HG02870 (cell line): ENCODE data around the gene OR2A12.
"Not testable (repeated sequence)": the region's sequence is repeated elsewhere in the genome, so short reads cannot be mapped to it uniquely, and the experiment has no call there.

ENCODE experiments used
- ATAC-seq: cut with Tn5 transposase; IDR thresholded peaks from one replicate; pipeline ENCODE4 v1.9.1; 2021; ENCODE audit warnings: mild to moderate bottlenecking, moderate library complexity; ENCODE audit not compliant: unreplicated experiment

OR2A12 gene, protein sequence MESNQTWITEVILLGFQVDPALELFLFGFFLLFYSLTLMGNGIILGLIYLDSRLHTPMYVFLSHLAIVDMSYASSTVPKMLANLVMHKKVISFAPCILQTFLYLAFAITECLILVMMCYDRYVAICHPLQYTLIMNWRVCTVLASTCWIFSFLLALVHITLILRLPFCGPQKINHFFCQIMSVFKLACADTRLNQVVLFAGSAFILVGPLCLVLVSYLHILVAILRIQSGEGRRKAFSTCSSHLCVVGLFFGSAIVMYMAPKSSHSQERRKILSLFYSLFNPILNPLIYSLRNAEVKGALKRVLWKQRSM

GRCh38 chr7:144085978-144086377, at the start of gene OR2A12:
OR2A12 (plus strand) TSS chr7:144086278; CDS start chr7:144095108, 8,830 bp downstream.
- ATAC-seq = no peak

DNA sequence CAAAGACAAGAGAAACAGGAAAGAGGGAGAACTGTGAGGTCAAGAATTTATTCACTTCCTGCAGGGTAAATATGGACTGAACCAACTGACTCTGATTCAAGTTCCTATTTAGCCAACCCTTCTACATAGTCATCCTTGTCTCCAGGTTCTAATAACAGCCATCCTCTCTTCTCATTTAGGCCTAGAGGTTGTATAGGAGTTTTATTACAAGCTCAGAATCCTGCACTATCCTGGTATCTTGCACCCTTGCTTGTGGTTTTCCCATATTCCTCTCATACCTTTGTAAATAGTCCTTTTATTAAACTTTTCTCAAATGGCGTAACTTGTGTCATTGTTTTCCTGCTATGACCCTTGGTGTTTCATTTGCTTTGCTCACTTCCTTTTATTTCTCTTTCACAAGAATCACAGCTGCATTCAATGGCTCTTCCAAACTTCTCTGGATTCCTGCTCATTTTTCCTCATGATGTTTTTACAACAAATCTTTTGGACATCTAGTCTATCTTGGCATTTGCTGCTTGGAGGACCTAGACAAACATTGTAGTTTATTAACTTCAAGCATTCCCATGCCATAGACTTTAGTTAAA, 49.7 kb upstream of the OR2A12 start:
- no peak for ATAC-seq

DNA sequence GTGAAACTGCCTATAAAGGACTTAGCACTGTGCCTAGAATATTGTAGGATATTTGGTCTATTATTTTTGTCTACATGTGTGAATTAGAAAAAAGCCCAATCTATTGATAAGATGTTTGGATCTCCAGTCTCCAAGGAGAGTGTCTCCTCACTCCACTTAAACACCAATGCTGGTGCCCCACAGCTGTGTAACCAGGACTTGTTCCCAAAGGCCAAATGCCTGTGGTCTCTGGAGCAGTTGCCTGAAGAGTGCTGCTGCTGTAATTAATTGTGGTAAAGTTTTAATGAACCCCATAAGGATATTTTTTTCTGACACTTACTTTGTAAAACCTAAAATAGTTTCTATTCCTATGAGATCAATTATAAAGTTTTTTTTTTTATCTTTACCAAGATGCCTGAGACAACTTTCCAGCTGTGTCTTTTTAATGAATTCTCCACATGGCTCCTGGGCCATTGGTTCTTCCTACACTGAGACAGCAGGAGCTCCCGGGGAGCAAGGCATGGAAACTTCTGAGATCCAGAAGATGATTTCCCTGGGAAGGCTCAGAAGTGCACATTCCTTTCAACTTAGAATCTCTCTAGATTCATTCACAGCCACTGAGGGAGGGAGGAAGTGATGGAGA, 48.6 kb upstream of the OR2A12 start:
- ATAC-seq = no peak

DNA sequence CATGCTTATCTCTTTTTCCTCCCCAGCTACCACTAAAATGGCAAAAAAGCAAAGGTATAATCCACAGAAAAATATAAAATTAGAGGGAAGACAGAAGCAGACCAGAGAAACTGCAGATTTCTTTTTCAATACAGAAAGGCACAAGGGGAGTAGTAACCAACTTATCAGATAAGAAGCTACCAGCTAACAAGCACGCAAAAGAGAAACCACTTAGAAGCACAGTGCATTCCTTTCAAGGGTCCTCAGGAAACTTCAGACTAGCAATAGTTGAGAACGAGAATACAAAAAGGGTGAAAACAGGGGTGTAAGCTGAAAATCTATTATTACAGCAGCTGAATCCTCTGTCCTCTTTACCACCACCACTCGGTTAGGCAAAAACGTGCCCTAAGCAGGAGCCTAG, 47.2 kb upstream of the OR2A12 start:
- ATAC-seq = no peak

DNA sequence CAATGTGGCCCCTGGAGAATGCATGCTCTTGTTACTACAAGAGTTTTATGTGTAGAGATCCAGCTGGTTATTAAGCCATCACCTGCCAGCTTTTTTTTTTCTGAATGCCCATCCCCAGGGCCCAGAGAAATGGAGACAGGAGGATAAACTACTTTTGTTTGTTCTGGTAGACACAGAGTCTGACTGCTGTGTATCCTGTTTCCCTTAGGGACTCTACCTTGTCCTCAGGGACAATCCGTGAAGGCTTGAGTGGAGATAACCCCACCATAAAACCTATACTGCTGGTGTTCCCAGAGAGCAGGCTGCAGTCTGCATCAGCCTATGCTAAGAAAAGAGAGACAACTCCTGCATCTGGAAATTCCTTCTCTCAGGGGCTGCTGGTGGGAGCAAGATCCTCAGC, 37.4 kb upstream of the OR2A12 start, which contains the start of gene OR2A5:
TSS of gene OR2A5 (plus strand) at position 301 of the 400 bp plus-strand sequence. CDS start 1,454 bp downstream, outside the sequence.
- no peak for ATAC-seq

DNA sequence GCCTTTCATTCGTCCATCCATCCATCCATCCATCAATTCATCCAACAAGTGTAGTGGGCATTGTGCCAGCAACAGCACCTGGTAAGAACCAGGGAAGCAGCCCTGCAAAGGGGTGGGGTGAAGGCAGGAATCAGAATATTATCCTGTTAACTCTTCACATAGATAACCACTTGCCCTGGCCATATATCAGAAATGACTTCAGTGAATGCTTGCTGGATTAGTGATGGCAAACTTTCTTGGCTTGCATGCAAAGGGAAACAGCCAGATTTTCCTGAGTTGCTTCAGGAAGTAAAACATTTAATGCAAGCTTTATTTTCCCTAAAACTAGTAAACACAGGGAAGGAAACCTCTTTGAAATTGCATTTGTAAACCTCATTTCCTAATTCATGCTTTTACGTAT, 36.6 kb upstream of the OR2A12 start:
- ATAC-seq = no peak

DNA sequence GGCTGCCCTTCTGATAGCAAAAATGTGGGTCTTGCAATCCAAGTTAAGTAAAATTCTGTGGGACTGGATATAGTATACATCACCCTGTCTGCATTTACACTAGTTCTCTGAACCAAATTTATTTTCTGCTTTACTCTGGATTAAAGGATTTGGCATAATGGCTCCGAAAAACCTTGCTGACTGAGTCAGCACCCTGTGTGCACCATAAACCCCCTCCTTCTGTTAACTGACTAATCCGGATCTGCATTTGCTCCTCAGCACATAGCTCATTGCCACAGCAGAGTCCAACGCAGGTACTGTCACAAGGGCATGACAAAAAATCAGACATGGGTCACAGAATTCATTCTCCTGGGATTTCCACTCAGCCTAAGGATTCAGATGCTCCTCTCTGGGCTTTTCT, 36.0 kb upstream of the OR2A12 start:
- ATAC-seq = no peak

- not testable (repeated sequence) for ATAC-seq
Measured at GRCh38 chr7:144050884-144051283, 35.2 kb upstream of the OR2A12 start.

- ATAC-seq = no peak
Measured at GRCh38 chr7:144057954-144058353, 28.1 kb upstream of the OR2A12 start.

GRCh38 chr7:144063710-144064109, 22.4 kb upstream of the OR2A12 start:
- no peak for ATAC-seq

- no peak for ATAC-seq
Measured at GRCh38 chr7:144069511-144069910, 16.6 kb upstream of the OR2A12 start, which contains the start of gene OR2A25. OR2A25 (plus strand) TSS chr7:144069811; CDS start chr7:144074220, 4,409 bp downstream.

DNA sequence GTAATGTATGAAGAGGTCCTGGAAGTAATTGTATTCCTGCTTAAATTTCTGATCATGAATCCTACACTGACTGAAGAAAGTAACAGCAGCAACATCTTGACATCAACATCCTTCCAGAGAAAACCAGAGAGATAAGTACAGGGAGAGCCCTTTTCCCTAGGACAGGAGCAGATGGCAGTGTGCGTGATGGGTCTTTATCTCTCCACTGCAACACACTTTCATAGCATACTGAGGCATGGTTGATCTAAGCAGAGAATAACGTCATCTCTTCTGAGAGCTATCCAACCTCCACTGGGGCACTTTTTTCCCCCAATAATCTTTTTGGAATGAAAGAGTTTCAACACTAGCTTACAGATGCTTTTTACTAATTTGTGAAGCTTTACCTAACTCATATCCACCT, 16.1 kb upstream of the OR2A12 start:
- ATAC-seq = no peak

DNA sequence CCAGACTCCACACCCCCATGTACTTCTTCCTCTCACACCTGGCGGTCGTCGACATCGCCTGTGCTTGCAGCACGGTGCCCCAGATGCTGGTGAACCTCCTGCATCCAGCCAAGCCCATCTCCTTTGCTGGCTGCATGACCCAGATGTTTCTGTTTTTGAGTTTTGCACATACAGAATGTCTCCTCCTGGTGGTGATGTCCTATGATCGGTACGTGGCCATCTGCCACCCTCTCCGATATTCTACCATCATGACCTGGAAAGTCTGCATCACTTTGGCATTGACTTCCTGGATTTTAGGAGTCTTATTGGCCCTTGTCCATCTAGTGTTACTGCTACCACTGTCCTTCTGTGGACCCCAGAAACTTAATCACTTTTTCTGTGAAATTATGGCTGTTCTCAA, 11.7 kb upstream of the OR2A12 start:
- no peak for ATAC-seq

- ATAC-seq = no peak
Measured at GRCh38 chr7:144086730-144087129, 652 bp downstream of the OR2A12 start.

- no peak for ATAC-seq
Measured at GRCh38 chr7:144087230-144087629, 1.2 kb downstream of the OR2A12 start.

DNA sequence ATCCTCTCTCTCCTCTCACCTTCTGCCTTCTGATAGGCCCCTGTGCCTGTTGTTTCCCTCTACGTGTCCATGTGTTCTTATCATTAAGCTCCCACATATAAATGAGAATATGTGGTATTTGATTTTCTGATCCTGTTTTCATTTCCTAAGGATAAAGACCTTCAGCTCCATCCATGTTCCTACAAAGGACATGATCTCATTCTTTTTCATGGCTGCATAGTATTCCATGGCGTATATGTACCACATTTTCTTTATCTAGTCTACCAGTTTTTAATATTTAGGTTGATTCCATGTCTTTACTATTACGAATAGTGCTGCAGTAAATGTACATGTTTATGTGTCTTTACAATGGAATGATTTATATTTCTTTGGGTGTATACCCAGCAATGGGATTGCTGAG, 4.6 kb downstream of the OR2A12 start:
- no peak for ATAC-seq

- ATAC-seq = no peak
Measured at GRCh38 chr7:144098776-144099175, 12.7 kb downstream of the OR2A12 start.

GRCh38 chr7:144100607-144101006, 14.5 kb downstream of the OR2A12 start:
- no peak for ATAC-seq

DNA sequence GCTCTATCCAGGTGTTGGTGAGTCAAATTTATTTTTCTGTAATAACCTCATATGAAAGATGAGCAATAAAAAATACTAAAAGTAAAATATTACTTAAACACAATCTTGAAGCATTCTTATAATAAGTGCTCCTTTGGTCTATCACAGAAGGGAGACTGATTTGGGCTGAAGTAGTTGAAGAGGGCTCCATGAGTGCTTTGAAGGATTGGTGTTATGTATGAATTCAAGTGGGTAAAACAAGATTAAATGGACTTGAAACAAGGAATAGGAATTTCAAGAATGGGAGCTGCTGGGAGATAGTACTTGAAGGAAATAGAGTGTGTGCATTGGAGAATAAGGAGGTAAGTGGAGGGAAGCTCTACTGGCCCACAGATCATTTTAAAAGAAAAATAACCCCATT, 16.0 kb downstream of the OR2A12 start:
- no peak for ATAC-seq

- no peak for ATAC-seq
Measured at GRCh38 chr7:144105211-144105610, 19.1 kb downstream of the OR2A12 start.

- ATAC-seq = no peak
Measured at GRCh38 chr7:144109283-144109682, 23.2 kb downstream of the OR2A12 start, which contains the start of gene OR2A2. OR2A2 (plus strand) TSS chr7:144109583; CDS start chr7:144109583, 0 bp downstream.

DNA sequence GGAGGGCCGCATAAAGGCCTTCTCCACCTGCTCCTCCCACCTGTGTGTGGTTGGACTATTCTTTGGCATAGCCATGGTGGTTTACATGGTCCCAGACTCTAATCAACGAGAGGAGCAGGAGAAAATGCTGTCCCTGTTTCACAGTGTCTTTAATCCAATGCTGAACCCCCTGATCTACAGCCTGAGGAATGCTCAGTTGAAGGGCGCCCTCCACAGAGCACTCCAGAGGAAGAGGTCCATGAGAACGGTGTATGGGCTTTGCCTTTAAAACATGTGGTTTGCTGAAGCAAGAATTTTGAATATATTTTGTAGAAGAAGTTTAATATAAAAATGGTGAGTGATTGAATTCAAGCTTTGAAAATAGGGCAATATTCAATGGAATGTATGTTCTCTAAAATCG, 24.2 kb downstream of the OR2A12 start:
- ATAC-seq = no peak
